ENCODE results near the gene NRARP.

NRARP gene

GRCh38 chr9:137255448-137256114 lies 46.5 kb downstream of the NRARP start:
- no peak for DNase-seq

GRCh38 chr9:137254624-137255447 lies 47.2 kb downstream of the NRARP start, which contains the start of gene NELFB:
NELFB (plus strand) TSS chr9:137255327.
- DNase-seq, result peak; percentile 76

- no peak for DNase-seq
Observed at GRCh38 chr9:137253717-137254623, 48.1 kb downstream of the NRARP start.

- no peak for DNase-seq
Observed at GRCh38 chr9:137252555-137253506, 49.2 kb downstream of the NRARP start.

- no peak for DNase-seq
Observed at GRCh38 chr9:137251490-137252268, 50.4 kb downstream of the NRARP start.

- DNase-seq, result no peak
Observed at GRCh38 chr9:137251194-137251461, 50.9 kb downstream of the NRARP start, which contains the start of gene STPG3. STPG3 (plus strand) TSS chr9:137251286; CDS start chr9:137251287, 1 bp downstream.

- no peak for DNase-seq
Observed at GRCh38 chr9:137250329-137251193, 51.5 kb downstream of the NRARP start.
